ENCODE data around the gene PPP2R5D.

- no peak for TF ChIP-seq CTCF (IDR thresholded peaks at IDR 0.05; ENCODE audit: low read depth, low read length, missing input control)
- no peak for TF ChIP-seq YY1 (IDR thresholded peaks at IDR 0.05)
- no peak for TF ChIP-seq GABPA (IDR thresholded peaks at IDR 0.05 in 1 of 2, conservative IDR thresholded peaks at IDR 0.05 in 1 of 2)
- TF ChIP-seq RAD21 (IDR thresholded peaks at IDR 0.05) = no peak
- TF ChIP-seq, protein P1, sequence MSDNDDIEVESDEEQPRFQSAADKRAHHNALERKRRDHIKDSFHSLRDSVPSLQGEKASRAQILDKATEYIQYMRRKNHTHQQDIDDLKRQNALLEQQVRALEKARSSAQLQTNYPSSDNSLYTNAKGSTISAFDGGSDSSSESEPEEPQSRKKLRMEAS (IDR thresholded peaks at IDR 0.05) = no peak
- TF ChIP-seq, protein P2, sequence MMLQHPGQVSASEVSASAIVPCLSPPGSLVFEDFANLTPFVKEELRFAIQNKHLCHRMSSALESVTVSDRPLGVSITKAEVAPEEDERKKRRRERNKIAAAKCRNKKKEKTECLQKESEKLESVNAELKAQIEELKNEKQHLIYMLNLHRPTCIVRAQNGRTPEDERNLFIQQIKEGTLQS (IDR thresholded peaks at IDR 0.05) = no peak
Observed at GRCh38 chr6:43033496-43034189, 49.3 kb downstream of the PPP2R5D start.
